SH-SY5Y (cell line): ENCODE data around the gene CLDN34.

ENCODE experiments used
- GATA2 ChIP-seq: IDR thresholded peaks from 2 replicates; pipeline ENCODE4 v1.6.1; 2011; ENCODE audit warnings: mild to moderate bottlenecking, low read depth, low read length
- GATA3 ChIP-seq: IDR thresholded peaks from 2 replicates; pipeline ENCODE4 v1.6.1; 2011; ENCODE audit warnings: low read depth, mild to moderate bottlenecking, low read length, moderate library complexity

- no peak for TF ChIP-seq GATA2
- TF ChIP-seq GATA3: no peak
Measured at GRCh38 chrX:9983846-9984245, 16.7 kb downstream of the CLDN34 start.
